AG04449 (cell line): ENCODE measurements around the gene PUM1.
A peak's percentile ranks its signal among the peaks of the same experiment; 100 is the strongest.

ENCODE experiments used
- CTCF ChIA-PET: fragments of 350-600 bp; formaldehyde crosslinking; extraction: SDS; loops from one replicate; lab custom pipeline; 2021; ENCODE audit warnings: antibody characterized with exemption; lab: Yijun Ruan, JAX
- POLR2A ChIA-PET: fragments of 400-600, 350-600 bp; formaldehyde crosslinking; extraction: SDS; loops from one replicate; lab custom pipeline; 2020; ENCODE audit warnings: antibody characterized with exemption, inconsistent platforms; lab: Yijun Ruan, JAX
- DNase-seq: peaks from one replicate; pipeline ENCODE4 v3.0.0-alpha.2; 2010; ENCODE audit warnings: low read depth, low spot score
- H3K4me3 ChIP-seq: 2 replicates; pipeline ENCODE4 v1.5.1; 2011; ENCODE audit warnings: low read depth, mild to moderate bottlenecking, control low read depth, low read length
- TF ChIP-seq, protein P1 (sequence below): IDR thresholded peaks from one replicate; pipeline ENCODE4 v1.5.1; 2011; ENCODE audit warnings: mild to moderate bottlenecking, moderate library complexity, low read length, control low read depth, inconsistent platforms; ENCODE audit not compliant: insufficient read depth; ENCODE audit errors: missing control alignments

PUM1 gene

DNA sequence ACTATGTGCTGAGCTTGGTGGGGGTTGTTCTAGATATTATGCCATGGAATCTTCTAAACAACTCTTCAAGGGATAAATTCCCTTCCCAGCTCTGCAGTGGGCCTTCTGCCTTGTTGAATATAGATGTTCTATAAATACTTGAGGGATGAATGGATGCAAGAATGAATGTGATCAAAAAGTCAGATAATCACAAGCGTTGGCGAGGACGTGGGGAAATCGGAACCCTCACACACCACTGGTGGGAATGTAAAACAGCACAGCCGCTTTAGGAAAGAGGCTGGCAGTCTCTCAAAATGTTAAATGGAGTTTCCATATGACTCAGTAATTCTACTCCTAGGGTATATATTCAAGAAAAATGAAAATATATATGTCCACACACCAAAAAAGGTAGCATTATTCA is 176.0 kb downstream of the PUM1 start:
- POLR2A ChIA-PET, result interaction anchor here (1.0 kb wide), 1 partner anchor 15 kb away, joined by 5 read pairs; no protein-coding TSS in a partner anchor
- CTCF ChIA-PET, result interaction anchor here (0.9 to 22.7 kb wide), 4 partner anchors 16 to 108 kb away, joined by 3 to 230 read pairs (median 4); no protein-coding TSS in a partner anchor
- peak; percentile 73 for DNase-seq
- H3K4me3 ChIP-seq, result no peak overlapping the region
- TF ChIP-seq, protein P1, sequence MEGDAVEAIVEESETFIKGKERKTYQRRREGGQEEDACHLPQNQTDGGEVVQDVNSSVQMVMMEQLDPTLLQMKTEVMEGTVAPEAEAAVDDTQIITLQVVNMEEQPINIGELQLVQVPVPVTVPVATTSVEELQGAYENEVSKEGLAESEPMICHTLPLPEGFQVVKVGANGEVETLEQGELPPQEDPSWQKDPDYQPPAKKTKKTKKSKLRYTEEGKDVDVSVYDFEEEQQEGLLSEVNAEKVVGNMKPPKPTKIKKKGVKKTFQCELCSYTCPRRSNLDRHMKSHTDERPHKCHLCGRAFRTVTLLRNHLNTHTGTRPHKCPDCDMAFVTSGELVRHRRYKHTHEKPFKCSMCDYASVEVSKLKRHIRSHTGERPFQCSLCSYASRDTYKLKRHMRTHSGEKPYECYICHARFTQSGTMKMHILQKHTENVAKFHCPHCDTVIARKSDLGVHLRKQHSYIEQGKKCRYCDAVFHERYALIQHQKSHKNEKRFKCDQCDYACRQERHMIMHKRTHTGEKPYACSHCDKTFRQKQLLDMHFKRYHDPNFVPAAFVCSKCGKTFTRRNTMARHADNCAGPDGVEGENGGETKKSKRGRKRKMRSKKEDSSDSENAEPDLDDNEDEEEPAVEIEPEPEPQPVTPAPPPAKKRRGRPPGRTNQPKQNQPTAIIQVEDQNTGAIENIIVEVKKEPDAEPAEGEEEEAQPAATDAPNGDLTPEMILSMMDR, result no peak

GRCh38 chr1:30888975-30889374 is 176.5 kb downstream of the PUM1 start:
- ChIA-PET CTCF (interaction anchor here (0.9 to 22.7 kb wide), 4 partner anchors 16 to 107 kb away, joined by 3 to 230 read pairs (median 4); no protein-coding TSS in a partner anchor), POLR2A (interaction anchor here (1.0 kb wide), 1 partner anchor 14 kb away, joined by 5 read pairs; no protein-coding TSS in a partner anchor)
- H3K4me3 ChIP-seq, result no peak overlapping the region; the same call in 1 of the 2 replicates
- DNase-seq, result no peak
- TF ChIP-seq, protein P1, result no peak

DNA sequence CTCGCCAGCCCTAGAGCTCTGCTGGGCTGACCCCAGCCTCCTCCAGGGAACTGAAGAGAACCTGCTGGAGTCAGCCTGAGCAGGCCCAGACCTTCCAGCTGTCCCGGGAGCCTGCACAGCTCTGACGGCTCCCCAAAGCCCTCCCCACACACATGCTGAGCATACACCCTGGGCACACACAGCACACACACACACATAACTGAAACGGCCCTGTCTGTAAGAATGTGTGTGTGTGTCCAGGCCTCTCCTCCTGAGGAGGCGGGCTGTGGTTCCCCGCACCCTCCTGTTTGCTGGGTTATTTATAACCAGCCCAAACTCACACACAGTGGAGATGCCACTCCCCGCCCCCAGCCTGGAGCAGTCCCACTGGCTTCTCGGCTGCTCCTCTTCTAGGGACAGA is 177.1 kb downstream of the PUM1 start:
- no peak overlapping the region; the same call in 1 of the 2 replicates for H3K4me3 ChIP-seq
- CTCF ChIA-PET, result interaction anchor here (2.5 to 22.7 kb wide), 3 partner anchors 11 to 106 kb away, joined by 7 to 230 read pairs (median 11); no protein-coding TSS in a partner anchor
- TF ChIP-seq, protein P1, result no peak
- DNase-seq, result peak; percentile 98
- POLR2A ChIA-PET, result interaction anchor here (0.7 to 1.7 kb wide), 2 partner anchors 29 to 64 kb away, joined by 3 to 6 read pairs; no protein-coding TSS in a partner anchor

DNA sequence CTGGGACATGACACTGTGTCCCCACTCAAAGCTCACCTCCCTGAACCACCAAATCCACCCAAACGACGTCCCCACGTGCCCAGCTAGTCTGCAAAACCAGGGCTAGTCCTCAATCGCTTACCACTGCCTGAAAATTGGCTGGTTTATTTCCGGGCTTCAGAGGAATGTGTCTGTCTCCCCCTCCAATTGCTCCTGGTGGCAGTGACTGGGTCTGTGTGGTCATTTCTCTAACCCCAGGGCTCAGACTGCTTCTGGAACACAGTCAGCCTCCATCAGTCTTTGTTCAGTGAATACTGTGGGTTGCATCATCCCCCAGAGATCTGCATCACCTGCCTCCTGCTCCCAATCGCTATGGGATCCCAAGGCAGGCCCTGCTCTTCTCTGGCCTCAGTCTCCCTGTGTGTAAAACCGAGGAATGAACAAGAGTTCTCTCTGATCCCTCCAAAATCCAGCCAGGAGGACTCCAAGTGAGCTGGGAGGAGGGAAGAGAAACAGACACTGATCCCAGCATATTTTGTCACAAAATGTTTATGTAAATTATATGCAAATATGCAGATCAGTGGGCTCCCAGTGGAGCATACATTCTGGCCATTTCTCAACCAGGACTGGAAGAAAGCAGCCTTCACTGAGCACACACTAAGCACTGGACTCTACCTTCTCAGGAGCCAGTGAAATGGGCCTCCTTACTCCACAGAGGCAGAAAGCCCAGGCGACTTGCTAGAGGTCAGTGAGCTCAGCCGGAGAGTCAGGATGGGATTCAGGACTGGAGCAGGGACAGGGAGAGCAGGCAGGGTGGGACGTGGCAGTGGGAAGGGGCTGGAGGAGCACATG is 177.8 kb downstream of the PUM1 start:
- ChIA-PET POLR2A (interaction anchor here (0.7 to 1.7 kb wide), 2 partner anchors 29 to 64 kb away, joined by 3 to 6 read pairs; no protein-coding TSS in a partner anchor), CTCF (interaction anchor here (1.8 to 22.7 kb wide), 5 partner anchors 10 to 105 kb away, joined by 4 to 230 read pairs (median 7); no protein-coding TSS in a partner anchor)
- TF ChIP-seq, protein P1, result no peak
- H3K4me3 ChIP-seq, result no peak overlapping the region; the same call in 1 of the 2 replicates
- no peak for DNase-seq

- DNase-seq, result no peak
- ChIA-PET CTCF (interaction anchor here (1.8 to 22.7 kb wide), 5 partner anchors 9 to 104 kb away, joined by 4 to 230 read pairs (median 7); no protein-coding TSS in a partner anchor), POLR2A (interaction anchor here (1.7 kb wide), 1 partner anchor 63 kb away, joined by 6 read pairs; no protein-coding TSS in a partner anchor)
- TF ChIP-seq, protein P1, result no peak
- no peak overlapping the region for H3K4me3 ChIP-seq
Measured at GRCh38 chr1:30886710-30887428, 178.6 kb downstream of the PUM1 start.
